ENCODE data around the gene SENP6. TPM values are rescaled to one million over a fixed set of nuclear protein-coding genes. Genes with fewer than 3 reads are reported as not detected.
"Not testable (repeated sequence)": the region's sequence is repeated elsewhere in the genome, so short reads cannot be mapped to it uniquely, and the experiment has no call there.

SENP6 gene
- total RNA-seq, 1 donor from 2014 or later = 202 TPM

DNA sequence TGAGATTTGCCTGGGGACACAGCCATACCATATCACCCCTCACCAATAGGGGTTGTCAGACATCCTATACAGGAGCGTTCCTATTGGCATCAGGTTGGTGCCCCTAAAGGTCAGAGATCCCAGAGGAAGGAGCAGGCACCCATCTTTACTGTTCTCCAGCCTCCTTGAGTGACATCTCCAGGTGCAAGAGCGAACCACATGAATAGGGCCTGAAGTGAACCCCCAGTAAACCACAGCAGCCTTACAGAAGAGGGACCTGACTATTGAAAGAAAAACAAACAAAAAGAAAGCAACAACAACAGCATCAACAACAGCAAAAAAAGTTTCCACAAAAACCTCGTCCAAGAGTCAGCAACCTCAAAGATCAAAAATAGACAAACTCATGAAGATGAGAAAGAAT lies 32.7 kb upstream of the SENP6 start:
- Histone ChIP-seq H3K4me2 (no peak overlapping the region), H3K27ac (no peak overlapping the region), H3K4me1 (no peaks in the 10 kb centered on the region), H3K4me3 (no peak overlapping the region), H3K9me3 (ENCODE audit: low read depth) (no peaks in the 10 kb centered on the region), H2AFZ (replicated peaks) (no peak overlapping the region), H3F3A (ENCODE audit: low read depth) (no peaks in the 10 kb centered on the region), H3K36me3 (no peaks in the 10 kb centered on the region), H4K20me1 (ENCODE audit: low read depth) (no peaks in the 10 kb centered on the region), H3K79me2 (ENCODE audit: low read depth) (no peaks in the 10 kb centered on the region), H3K27me3 (no peaks in the 10 kb centered on the region), H3K9ac (no peak overlapping the region)
- Mint-ChIP-seq H3K9me3 (peaks cover 27% of the 10 kb centered on the region), H3K4me1 (no peaks in the 10 kb centered on the region), H3K27me3 (ENCODE audit: insufficient read depth, low read depth) (peaks cover 2% of the 10 kb centered on the region), H3K27ac (no peak overlapping the region), H3K4me3 (no peak overlapping the region), H3K36me3 (peaks cover 2% of the 10 kb centered on the region)
- no peak for DNase-seq (ENCODE audit: low spot score)
- no peak for TF ChIP-seq EZH2phosphoT487 (IDR thresholded peaks at IDR 0.05)
- TF ChIP-seq, protein P1, sequence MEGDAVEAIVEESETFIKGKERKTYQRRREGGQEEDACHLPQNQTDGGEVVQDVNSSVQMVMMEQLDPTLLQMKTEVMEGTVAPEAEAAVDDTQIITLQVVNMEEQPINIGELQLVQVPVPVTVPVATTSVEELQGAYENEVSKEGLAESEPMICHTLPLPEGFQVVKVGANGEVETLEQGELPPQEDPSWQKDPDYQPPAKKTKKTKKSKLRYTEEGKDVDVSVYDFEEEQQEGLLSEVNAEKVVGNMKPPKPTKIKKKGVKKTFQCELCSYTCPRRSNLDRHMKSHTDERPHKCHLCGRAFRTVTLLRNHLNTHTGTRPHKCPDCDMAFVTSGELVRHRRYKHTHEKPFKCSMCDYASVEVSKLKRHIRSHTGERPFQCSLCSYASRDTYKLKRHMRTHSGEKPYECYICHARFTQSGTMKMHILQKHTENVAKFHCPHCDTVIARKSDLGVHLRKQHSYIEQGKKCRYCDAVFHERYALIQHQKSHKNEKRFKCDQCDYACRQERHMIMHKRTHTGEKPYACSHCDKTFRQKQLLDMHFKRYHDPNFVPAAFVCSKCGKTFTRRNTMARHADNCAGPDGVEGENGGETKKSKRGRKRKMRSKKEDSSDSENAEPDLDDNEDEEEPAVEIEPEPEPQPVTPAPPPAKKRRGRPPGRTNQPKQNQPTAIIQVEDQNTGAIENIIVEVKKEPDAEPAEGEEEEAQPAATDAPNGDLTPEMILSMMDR (IDR thresholded peaks at IDR 0.05) = no peak
- no peak for TF ChIP-seq EZH2 (IDR thresholded peaks at IDR 0.05)

DNA sequence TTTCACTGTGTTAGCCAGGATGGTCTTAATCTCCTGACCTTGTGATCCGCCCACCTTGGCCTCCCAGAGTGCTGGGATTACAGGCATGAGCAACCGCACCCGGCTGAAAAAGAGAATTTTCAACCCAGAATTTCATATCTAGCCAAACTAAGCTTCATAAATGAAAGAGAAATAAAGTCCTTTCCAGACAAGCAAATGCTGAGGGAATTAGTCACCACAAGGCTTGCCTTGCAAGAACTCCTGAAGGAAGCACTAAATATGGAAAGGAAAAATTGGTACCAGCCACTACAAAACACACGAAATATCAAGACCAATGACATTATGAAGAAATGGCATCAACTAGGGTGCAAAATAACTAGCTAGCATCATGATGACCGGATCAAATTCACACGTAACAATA lies 31.0 kb upstream of the SENP6 start:
- H3K79me2 ChIP-seq (ENCODE audit: low read depth); H3K36me3 Mint-ChIP-seq; H4K20me1 ChIP-seq (ENCODE audit: low read depth); H3K4me1 Mint-ChIP-seq; H3K9me3 ChIP-seq (ENCODE audit: low read depth); H3K4me3 ChIP-seq; H3K27ac ChIP-seq; H3F3A ChIP-seq (ENCODE audit: low read depth); H3K4me3 Mint-ChIP-seq; H3K27me3 ChIP-seq; H3K36me3 ChIP-seq; H3K4me1 ChIP-seq; H3K4me2 ChIP-seq; H3K9ac ChIP-seq; H3K27ac Mint-ChIP-seq; H2AFZ ChIP-seq (replicated peaks); DNase-seq (ENCODE audit: low spot score); H3K27me3 Mint-ChIP-seq (ENCODE audit: insufficient read depth, low read depth): not testable (repeated sequence)
- H3K9me3 Mint-ChIP-seq = peaks cover 22% of the 10 kb centered on the region

- H3K4me3 ChIP-seq = no peak overlapping the region
- no peak overlapping the region for H3K27ac ChIP-seq
- H3K9me3 Mint-ChIP-seq = peaks cover 13% of the 10 kb centered on the region
- no peaks in the 10 kb centered on the region for H3K4me1 ChIP-seq
- peaks cover 2% of the 10 kb centered on the region for H3K27me3 Mint-ChIP-seq (ENCODE audit: insufficient read depth, low read depth)
- no peaks in the 10 kb centered on the region for H3K79me2 ChIP-seq (ENCODE audit: low read depth)
- no peak for DNase-seq (ENCODE audit: low spot score)
- no peak overlapping the region for H3K9ac ChIP-seq
- H3K27ac Mint-ChIP-seq = no peak overlapping the region
- peaks cover 2% of the 10 kb centered on the region for H3K36me3 Mint-ChIP-seq
- H3F3A ChIP-seq (ENCODE audit: low read depth) = no peaks in the 10 kb centered on the region
- no peaks in the 10 kb centered on the region for H3K4me1 Mint-ChIP-seq
- H4K20me1 ChIP-seq (ENCODE audit: low read depth) = no peaks in the 10 kb centered on the region
- no peak overlapping the region for H3K4me2 ChIP-seq
- H3K36me3 ChIP-seq = no peaks in the 10 kb centered on the region
- TF ChIP-seq, protein P1 (IDR thresholded peaks at IDR 0.05) = no peak
- no peak for TF ChIP-seq EZH2 (IDR thresholded peaks at IDR 0.05)
- H3K4me3 Mint-ChIP-seq = no peak overlapping the region
- H2AFZ ChIP-seq (replicated peaks) = no peak overlapping the region
- no peaks in the 10 kb centered on the region for H3K9me3 ChIP-seq (ENCODE audit: low read depth)
- no peaks in the 10 kb centered on the region for H3K27me3 ChIP-seq
Observed at GRCh38 chr6:75572072-75572471, 29.6 kb upstream of the SENP6 start.

DNA sequence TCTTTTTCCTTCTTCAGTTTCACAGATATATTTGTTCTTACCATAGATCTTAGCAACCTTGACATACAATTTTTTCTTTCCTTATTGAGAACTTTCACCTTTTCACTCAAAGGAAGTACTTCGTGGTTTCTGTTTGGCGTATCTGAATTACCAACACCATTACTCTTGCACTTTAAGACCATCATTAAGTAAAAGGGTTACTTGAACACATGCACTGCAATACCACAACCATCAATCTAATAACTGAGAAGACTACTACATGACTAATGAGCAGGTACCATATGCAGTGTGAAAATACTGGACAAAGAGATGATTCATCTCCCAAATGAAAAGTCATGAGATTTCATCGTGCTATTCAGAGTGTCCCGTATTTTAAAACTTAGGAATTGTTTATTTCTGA lies 21.7 kb upstream of the SENP6 start:
- Mint-ChIP-seq H3K4me1 (no peaks in the 10 kb centered on the region), H3K36me3 (no peaks in the 10 kb centered on the region), H3K27ac (no peak overlapping the region), H3K4me3 (no peak overlapping the region), H3K9me3 (peaks cover 12% of the 10 kb centered on the region), H3K27me3 (ENCODE audit: insufficient read depth, low read depth) (peaks cover 2% of the 10 kb centered on the region)
- Histone ChIP-seq H3K4me2 (no peak overlapping the region), H3K9ac (no peak overlapping the region), H3K36me3 (no peaks in the 10 kb centered on the region), H3K9me3 (ENCODE audit: low read depth) (peaks cover 5% of the 10 kb centered on the region), H3K27ac (no peak overlapping the region), H4K20me1 (ENCODE audit: low read depth) (no peaks in the 10 kb centered on the region), H3K4me3 (no peak overlapping the region), H3K79me2 (ENCODE audit: low read depth) (no peaks in the 10 kb centered on the region), H2AFZ (replicated peaks) (peak overlapping the region; percentile 42), H3K4me1 (no peaks in the 10 kb centered on the region), H3F3A (ENCODE audit: low read depth) (no peaks in the 10 kb centered on the region), H3K27me3 (no peaks in the 10 kb centered on the region)
- TF ChIP-seq, protein P1 (IDR thresholded peaks at IDR 0.05) = no peak
- TF ChIP-seq EZH2phosphoT487 (IDR thresholded peaks at IDR 0.05) (no peak), EZH2 (IDR thresholded peaks at IDR 0.05) (no peak)
- no peak for DNase-seq (ENCODE audit: low spot score)
